Activated gamma-delta T cell treated with Interleukin-2 at 50 U/mL for 16 hours (primary cell): ENCODE measurements around the gene OSBPL3.

Source experiments
- DNase-seq: peaks from one replicate; pipeline ENCODE4 v3.0.0-alpha.2; 2020

The OSBPL3 gene

DNA sequence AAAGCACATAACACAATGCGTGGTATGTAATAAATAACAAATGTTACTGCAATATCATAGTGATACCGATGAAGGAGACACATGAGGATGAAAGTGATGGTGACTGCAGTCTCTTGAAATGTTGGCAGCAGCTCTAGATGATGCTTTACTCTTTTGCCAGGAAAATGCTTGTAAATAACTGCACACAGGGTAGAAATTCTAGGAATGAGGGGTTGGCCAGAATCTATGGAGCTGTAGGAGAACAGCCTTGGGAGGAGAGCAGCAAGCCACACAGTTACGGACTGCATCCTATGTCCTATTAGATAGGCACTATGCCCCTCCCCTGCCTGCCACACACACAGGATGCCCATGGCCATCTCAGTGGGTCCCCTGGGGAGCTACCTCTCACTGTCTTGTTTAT lies 125.1 kb downstream of the OSBPL3 start:
- DNase-seq, result no peak

DNA sequence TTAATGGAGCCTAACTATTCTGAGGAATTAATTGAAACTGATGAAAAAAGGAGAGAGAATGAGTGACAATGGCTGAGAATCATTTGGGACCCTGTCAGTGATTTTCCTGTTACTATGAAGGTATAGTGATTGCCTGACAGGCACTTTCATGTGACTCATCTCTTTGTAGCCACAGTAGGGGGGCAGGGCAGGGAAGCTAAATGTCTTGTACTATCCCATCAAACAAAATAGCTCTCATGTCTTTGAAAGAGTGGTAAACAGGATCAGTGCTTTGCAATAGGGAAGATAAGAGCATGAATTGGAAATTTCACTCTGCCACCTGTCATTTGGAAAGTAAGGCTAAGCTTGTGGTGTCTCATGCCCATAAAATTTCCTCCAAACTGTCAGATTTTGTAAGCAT lies 128.2 kb downstream of the OSBPL3 start:
- DNase-seq, result no peak

DNA sequence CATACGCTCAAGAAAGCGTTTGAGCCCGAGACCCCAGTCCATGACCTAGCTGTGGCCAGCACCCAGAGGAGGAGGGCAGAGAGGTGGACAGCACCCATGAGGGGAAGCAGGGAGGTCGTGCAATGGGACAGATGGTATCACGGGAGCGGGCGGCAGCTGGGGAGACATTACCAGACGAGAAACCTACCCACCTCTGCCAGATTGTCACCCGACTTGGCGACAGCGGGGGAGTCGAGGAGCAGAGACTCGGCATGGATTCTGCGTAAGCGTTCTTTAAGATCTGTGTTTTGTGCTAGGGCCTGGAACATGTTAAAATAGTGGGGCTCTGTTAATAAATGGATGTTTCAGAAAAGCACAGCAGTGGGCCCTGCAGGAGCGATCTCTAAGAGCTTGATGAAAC lies 131.1 kb downstream of the OSBPL3 start:
- no peak for DNase-seq

DNA sequence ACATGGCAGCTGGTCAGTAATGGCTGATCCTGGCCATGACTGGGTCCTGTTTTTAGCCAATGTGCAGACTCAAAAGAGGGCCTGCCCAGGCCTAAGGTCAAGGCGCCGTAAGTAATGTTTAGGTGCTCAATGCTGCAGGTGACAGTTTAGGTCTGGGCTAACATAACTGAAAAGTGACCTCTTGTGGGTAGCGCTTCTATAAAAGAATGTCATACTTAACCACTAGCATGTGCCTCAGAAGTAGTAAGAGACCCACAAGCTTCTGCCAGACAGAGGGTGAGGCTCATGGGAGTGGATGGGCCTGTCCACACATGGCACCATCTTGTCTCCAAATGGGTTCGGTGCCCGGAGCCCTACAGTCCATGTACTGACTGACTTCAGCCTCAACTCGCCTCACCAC lies 132.2 kb downstream of the OSBPL3 start:
- DNase-seq, result no peak

DNA sequence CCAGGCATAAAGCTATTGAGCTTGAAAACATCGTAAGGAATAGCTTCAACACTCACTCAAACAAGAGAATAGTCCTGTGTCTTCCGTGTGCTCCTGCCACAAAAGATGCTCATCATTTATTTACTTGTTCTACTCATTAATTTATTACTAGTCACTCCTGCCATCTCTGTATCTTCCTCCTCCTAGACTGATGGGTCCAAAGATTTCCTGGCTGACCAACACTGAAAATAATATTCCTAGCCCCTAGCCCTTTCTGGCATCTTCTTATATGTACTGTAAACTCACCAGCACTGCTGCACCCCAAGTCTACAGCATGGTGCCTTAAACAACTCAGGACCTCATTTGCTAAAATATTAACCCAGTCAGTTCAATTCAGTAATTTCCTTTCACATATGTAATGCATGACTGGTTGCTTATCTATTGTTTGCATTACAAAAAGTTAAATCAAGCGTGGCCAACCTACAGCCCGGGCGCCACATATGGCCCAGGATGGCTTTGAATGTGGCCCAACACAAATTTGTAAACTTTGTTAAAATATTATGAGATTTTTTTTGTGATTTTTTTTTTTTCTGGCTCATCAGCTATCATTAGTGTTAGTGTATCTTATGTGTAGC lies 136.1 kb downstream of the OSBPL3 start:
- no peak for DNase-seq

DNA sequence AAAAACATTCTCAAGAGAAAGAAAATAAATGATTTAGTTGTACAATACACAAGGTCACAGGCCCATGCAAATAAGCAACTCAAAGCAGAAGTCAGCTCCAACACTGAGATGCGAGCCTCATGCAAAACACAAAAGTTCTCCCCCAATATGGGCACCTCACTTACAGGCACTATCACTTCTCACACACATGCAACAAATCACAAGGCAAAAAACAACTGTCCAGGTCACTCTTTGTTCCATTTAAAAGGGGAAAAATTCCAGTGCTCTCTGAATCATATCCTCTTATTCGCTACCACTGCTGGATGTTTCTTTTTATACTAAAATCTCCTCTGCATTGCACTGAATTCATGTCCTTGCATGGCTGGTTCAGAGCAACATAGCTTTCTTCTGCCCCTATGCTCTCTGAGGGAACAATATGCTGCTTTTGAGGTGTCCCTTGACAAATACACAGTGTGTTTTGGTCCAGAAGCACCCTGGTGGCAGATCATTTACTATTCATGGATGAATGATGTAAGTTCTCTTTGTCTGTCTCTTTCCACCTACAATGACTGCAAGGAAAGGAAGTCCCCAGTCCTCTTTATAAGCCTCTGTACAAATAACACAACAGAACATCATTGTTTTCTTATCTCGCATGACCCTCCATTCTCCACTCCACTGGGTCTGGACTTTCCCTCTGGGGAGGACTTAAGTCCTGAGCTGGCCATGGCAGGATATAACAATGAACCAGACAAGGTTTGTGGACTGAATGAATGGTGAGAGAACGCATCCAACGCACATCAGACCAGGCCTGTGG lies 137.3 kb downstream of the OSBPL3 start:
- no peak for DNase-seq

DNA sequence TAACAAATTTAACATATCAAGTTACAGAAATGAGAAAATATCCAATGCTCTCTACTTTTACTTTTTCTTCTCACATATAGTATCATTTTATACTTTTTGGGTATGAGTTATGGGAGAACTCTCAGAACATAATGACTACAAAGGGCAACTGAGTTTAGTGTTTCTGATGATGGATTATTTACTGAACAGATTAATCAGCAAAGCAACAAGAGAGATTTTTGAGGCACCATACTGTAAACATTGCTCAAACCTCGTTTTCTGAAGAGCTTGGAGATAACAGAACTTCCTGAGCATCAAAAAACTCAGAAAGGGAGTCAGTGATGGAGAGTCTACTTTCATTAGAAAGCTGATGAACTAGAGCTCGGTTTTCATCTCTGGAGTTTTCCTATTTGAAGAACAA lies 137.9 kb downstream of the OSBPL3 start:
- no peak for DNase-seq

DNA sequence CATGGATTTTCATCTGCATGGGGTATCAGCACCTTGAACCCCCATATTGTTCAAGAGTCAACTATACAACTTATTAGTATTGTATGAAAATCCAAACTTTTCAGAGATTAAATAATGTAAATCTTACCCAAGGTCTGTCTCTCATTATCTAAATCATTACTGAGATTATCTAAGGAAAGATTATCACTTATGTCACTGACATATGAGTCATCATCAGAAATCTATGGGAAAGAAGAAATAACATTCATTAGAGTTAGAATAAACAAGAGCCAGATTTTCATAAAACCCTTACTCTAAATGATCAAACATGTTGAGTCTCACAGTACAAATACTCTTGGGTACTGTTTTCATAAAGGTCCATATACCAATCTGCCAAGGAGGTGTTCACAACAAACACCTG lies 139.4 kb downstream of the OSBPL3 start:
- no peak for DNase-seq

DNA sequence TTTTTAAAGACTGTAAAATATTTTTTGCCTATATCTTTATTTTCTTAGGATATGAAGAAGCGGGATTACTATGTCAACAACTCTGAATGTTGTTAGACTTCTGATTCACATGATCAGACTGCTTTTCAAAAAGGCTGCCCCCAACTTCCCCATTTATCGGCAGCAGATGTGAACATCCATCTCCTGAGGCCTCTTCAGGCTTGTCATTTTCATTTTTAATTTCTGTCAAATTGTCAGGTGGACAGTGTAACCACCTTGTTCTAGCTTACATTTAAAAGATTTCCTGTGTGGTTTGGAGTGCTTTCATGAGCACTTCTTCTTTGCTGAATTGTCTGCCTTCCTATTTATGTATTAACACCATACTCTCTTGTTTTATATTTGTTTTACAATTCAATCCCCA lies 143.9 kb downstream of the OSBPL3 start:
- no peak for DNase-seq

DNA sequence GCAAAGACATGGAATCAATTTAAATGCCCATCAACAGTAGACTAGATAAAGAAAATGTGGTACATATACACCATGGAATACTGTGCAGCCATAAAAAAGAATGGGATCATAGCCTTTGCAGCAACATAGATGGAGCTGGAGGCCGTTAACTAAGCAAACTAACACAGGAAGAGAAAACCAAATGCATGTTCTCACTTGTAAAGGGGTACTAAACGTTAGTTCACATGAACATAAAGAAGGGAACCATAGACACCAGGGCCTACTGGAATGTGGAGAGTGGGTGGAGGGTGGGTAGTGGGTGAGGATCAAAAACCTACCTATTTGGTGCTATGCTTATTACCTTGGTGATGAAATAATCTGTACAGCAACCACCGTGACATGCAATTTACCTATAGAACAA lies 144.3 kb downstream of the OSBPL3 start:
- no peak for DNase-seq

DNA sequence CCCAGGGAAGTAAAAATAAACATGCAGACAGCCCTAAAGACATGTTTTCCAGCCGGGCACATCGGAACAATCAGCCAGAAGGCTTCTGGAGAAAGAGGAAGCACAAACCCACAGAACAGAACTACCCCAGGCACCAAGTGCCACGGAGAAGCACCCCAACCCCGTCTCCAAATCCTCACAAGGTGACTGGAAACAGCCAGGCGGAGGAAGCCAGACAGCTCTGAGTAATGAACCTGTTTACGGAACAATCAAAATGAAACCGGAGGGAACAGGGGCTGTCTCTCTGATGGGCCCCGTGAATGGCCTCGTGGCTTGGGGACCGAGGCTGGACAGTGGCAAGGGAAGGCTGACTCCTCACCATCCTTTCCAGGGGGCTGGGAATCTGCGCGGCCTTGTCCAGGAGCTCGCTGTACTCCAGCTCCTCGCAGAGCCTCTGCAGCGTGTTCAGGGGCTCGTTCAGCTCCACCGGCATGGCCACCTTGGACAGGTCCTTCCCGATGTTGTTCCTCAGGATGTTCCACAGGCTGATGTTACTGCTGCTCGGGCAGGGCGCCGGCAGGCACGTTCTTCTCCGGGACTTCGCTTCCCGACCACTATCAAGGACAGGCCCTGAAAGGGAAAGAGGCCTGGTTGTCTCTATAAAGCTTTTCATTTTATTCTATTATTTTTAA lies 145.7 kb downstream of the OSBPL3 start:
- no peak for DNase-seq

DNA sequence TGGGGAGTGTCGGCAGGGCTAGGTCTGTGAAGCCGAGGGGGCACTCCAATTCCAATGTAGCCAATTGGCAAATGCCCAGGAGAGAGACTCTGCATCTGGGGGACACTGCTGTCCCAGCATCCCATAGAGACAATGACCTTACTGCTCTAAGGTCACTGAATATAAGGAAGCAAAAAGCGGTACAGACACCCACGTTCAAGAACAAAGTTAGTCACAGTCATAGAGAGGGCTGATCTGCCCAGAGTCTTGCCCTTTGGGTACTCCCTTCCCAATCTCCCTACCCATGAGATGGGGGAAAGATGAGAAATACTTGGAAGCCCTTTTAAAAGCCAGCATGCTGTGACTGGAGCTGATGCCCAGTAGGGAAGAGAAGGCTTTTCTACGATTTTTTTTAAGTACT lies 146.4 kb downstream of the OSBPL3 start:
- DNase-seq, result no peak

DNA sequence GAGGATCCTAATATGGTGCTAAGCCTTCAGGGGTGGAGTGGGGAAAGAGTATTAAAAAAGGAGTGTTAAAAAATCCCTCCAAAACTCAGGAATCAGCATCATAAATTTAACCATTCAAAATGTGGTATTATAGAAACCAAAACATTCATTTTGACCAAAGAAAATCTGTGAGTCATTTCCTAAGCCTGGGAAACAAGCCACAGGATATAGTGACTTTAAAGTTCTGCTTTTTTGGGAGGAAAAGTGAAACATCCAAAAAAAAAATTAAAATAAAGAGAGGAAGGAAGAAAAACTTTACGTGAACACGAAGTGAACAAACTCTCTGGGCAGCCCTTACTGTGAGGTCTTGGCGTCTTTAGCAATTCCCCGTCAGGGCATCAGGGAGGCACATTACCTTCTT lies 148.7 kb downstream of the OSBPL3 start:
- DNase-seq, result no peak

DNA sequence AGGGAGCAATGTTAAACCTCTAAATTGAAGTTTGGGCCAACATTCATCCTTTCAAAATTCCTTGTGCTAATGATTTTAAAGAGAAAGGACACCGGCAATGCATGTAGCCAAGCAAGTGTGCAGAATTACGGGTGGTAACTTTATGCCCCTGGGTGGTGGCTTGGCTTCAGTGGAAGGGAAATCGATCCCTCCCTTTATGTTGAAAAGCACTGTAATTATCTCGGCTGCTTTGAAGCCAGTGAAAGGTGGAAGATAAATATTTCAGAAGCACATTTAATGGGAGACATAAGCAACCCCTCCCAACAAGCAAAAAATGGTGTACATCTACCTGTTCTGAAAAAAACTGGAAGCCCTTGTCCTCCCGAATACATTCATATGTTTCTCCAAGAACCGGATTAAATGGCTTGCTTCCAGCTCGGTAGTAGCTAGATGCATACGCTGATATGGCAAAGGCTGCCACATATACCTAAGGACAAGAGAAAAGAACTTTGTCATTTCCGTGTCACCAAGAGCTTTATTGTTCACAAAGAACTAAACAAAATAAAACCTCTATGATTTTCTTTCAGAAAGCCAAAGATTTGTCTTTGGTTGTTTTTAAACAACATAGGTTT lies 149.4 kb downstream of the OSBPL3 start:
- DNase-seq, result no peak

DNA sequence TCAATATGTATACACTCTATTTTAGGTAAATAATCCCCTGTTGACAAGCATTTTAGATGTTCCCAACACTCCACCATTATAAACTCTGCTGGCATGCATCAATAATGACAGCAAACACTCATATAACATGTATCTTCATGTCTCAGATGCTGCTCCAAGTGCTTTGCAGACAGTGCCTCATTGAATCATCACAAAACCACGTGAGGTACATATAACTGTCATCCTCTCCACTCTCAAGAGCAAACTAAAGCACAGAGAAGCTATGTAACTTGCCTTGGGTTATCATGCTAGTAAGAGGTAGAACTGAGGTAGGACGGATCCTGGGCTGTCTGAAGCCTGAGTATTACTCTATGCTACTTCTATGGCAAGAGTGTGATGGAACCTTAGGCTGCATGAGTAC lies 150.2 kb downstream of the OSBPL3 start:
- no peak for DNase-seq

DNA sequence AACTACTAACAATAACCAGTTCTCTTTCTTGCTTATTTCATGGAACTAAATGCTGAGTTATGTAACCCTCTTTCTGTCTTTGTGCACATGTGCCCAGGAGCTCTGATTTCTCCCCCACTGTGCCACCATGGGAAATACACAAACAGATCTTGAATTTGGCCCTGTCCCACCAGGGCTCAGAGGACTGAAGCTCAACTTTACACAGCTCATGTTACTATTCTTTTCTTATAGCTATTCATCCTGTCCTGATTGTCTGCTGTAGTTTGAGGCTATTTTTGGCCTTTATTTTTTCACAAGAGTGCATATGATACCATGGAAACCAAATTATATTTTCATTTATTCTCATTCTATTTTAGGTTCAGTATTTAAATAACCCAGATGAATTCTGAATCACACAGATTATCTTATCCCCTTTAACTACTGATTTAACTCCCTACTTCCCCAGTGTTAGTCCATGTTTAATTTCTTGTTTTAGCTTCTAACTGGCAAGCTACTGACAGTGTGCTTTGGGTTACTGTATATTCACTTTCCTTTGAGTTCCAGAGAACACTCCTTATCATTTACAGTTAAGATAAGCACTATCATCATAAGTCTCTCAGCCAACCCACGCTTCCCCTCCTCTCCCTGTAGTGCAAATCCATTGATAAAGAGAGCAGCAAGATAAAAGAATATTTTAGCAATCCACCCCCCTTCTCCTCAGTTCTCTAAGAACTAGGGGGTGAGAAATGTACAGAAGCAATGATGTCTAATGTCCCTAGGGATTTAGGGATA lies 150.9 kb downstream of the OSBPL3 start:
- DNase-seq, result no peak

DNA sequence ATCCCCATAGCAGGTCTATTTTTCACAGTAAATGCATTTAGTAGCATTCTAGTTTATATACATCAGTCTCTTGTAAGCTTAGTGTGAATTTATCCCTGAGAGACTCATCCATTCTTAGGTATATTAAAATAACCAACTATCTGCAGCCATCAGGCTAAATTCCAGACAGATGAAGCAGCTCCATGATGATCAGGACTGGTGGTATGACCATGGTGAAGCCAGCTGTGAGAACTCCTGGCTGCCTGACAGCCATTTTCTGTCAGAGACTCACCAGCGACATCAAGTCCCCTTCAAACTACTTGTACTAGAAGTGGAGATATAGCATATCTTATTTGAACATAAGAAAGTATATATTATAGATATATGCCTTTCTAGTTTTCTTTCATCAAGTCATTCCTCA lies 152.4 kb downstream of the OSBPL3 start:
- no peak for DNase-seq

DNA sequence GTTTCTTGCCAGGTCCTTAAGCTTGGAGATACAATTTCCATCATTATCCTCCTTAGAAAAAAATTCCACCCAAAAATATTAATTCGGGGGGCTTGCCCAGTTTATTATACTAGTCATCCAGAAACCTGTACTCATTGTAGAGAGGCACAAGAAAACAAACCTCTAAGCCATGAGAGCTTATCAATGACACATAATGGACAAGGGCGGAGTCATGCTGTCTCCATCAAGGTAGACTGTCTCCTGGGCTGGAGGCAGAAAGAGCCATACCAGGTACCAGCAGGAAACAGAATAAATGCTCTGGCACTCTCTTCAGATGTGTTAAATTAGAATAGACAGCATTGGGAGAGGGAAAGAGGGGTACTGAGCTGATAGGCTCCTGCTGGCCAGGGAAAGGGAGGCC lies 153.0 kb downstream of the OSBPL3 start:
- no peak for DNase-seq

DNA sequence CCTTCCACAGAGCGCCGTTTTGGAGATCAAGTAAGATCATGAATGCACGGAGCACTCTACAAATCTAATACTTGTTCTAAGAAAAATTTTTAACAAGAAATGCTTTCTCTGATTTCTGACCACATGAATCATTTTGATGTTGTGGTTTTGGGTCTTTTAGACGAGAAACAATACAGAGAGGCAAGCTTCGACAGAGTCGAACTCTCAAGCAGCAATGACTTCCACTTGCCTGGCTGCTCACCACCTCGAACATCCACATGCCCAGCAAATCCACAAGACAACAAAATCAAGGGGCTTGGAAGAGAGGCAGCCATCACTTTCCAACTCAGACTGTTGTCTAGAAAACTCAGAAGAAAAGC lies 153.3 kb downstream of the OSBPL3 start:
- no peak for DNase-seq

DNA sequence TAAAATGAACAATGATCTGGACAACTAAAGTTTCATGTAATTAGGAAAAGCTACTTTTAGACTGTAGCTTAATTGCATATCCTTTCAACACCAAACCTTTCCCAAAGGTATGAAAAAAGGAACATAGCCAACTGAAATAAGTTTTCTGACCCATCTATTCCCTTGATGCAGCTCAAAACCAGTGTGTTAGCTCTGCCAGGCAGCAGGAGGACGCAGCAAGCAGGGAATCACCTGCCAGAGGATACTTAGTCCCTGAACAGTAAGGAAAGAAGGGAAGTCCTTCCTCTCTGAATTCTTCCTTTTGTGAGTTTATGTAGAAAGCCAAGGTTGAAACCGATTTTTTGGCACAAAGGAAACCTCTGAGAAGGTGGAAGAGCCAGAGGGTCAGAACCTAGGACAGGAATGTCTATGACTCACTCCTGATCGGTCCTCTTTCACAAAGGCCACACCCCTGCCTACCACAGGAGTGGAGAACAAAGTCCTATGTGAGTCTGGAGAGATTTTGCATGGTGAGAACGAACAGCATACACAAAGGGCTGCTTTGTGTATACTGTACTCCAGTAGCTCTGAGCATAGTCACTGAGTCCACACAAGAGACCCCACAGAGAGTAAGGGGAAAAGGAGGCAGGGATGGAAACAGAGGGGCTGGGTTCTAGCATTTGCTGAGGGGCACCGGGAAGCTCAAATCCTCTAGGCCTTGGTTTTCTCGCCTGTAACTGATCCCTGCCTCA lies 153.9 kb downstream of the OSBPL3 start:
- DNase-seq, result no peak

DNA sequence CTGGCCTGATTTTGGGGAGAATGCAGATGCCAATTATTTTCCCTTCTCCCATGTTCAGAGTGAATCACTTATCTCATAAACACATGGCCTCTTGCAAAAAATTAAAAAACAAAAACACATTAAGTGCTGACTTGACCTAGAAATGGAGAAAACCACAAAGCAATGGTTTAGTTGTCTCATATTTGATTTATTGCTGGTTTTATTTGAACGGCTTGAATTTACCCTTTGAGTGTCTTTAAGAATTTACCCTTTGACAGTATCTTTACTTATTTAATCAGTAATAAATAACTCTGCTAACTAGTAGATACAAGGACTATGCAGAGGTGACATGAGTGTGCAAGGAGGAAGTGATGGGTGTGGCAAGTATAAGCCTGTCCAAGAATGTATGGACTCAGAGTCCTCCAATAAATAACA lies 154.6 kb downstream of the OSBPL3 start:
- DNase-seq, result no peak

DNA sequence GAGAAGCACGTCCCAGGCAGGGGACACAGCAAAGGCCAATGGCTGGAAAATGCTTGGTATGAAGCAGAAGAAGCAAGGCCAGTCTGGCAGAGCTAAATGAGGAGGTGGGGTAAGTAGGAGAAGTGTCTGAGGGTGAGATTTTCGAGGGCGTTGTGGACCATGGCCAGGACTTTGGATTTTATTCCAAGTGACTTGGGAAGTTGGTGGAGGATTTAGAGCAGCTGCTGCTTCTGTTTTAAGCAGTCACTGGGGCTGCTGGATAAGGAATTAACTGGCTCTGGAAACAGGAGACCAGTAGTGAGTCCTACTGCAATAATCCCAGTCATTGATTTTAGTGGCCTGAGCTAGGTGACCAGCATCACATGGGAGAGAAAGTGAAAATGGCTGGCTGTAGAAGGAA lies 155.1 kb downstream of the OSBPL3 start:
- DNase-seq, result no peak

DNA sequence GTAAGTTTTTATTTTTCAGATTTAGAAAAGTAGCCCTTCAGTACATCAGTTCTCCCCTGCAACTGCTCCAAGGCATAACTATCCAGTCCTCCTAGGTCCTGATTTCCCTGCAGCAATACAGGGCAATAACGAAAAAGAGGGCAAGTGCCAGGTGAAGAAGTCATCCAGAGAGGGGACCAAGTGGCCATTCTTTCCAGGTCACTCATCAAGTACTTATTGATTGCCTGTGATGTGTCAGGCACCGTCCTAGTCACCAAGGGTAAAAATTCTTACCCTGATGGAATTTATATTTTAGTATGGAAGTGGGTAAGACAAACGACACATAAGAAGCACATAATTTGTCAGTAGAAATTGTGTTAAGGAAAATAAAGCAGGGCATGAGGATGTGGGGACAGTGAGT lies 155.6 kb downstream of the OSBPL3 start:
- DNase-seq, result no peak
